ENCODE data around the gene SORL1. TPM values are rescaled to one million over a fixed set of nuclear protein-coding genes. Genes with fewer than 3 reads are reported as not detected.

The SORL1 gene
- total RNA-seq, 4 donors from 2014 or later, result 3.0 to 12.3 (median 8.1) TPM

GRCh38 chr11:121667836-121668235, 215.7 kb downstream of the SORL1 start:
- intact Hi-C loops (cut with DNase I), result no loop called here
- 84% methylated on average over 1 of the region's 1 CpG for WGBS
- TF ChIP-seq POLR2AphosphoS5 (IDR thresholded peaks at IDR 0.05) (no peak), CTCF (IDR thresholded peaks at IDR 0.05) (no peak), EP300 (IDR thresholded peaks at IDR 0.05) (no peak), POLR2A (IDR thresholded peaks at IDR 0.05; ENCODE audit: low read depth) (no peak)
- Histone ChIP-seq H3K4me1 (peaks cover 7 to 33% (median 31%) of the 10 kb centered on the region in 4 donors), H3K27ac (replicated peaks in 1 of 4) (no peak overlapping the region), H3K27me3 (no peaks in the 10 kb centered on the region), H3K9me3 (no peaks in the 10 kb centered on the region), H3K36me3 (no peaks in the 10 kb centered on the region), H3K4me3 (no peak overlapping the region)
- peak; percentile 24 for DNase-seq (ENCODE audit: extremely low spot score)

GRCh38 chr11:121669422-121669821, 217.3 kb downstream of the SORL1 start:
- H3K9me3 ChIP-seq, result no peaks in the 10 kb centered on the region
- H3K27me3 ChIP-seq, result no peaks in the 10 kb centered on the region
- peaks cover 16 to 46% (median 44%) of the 10 kb centered on the region in 4 donors for H3K4me1 ChIP-seq
- H3K27ac ChIP-seq (replicated peaks in 1 of 4), result peak overlapping the region in 2 of 4 donors; percentile 80 to 88
- no peak overlapping the region for H3K4me3 ChIP-seq
- DNase-seq (ENCODE audit: extremely low spot score), result peak; percentile 5
- 70% methylated on average over 4 of the region's 4 CpGs for WGBS
- TF ChIP-seq CTCF (IDR thresholded peaks at IDR 0.05) (no peak), POLR2A (IDR thresholded peaks at IDR 0.05; ENCODE audit: low read depth) (no peak), POLR2AphosphoS5 (IDR thresholded peaks at IDR 0.05) (no peak), EP300 (IDR thresholded peaks at IDR 0.05) (no peak)
- intact Hi-C loops (cut with DNase I), result no loop called here
- no peaks in the 10 kb centered on the region for H3K36me3 ChIP-seq

GRCh38 chr11:121670266-121670665, 218.2 kb downstream of the SORL1 start:
- Histone ChIP-seq H3K27me3 (no peaks in the 10 kb centered on the region), H3K36me3 (no peaks in the 10 kb centered on the region), H3K27ac (replicated peaks in 1 of 4) (peak overlapping the region; percentile 78 to 88 (median 82)), H3K4me3 (no peak overlapping the region), H3K4me1 (peaks cover 16 to 48% (median 44%) of the 10 kb centered on the region in 4 donors), H3K9me3 (no peaks in the 10 kb centered on the region)
- intact Hi-C loops (cut with DNase I), result no loop called here
- TF ChIP-seq POLR2AphosphoS5 (IDR thresholded peaks at IDR 0.05) (no peak), EP300 (IDR thresholded peaks at IDR 0.05) (no peak), POLR2A (IDR thresholded peaks at IDR 0.05; ENCODE audit: low read depth) (no peak), CTCF (IDR thresholded peaks at IDR 0.05) (no peak)
- WGBS, result 35% methylated on average over 3 of the region's 3 CpGs
- DNase-seq (ENCODE audit: extremely low spot score), result peak; percentile 86

- H3K36me3 ChIP-seq, result no peaks in the 10 kb centered on the region
- TF ChIP-seq POLR2A (IDR thresholded peaks at IDR 0.05; ENCODE audit: low read depth), result no peak
- no peak for TF ChIP-seq POLR2AphosphoS5 (IDR thresholded peaks at IDR 0.05)
- no peak for TF ChIP-seq EP300 (IDR thresholded peaks at IDR 0.05)
- TF ChIP-seq CTCF (IDR thresholded peaks at IDR 0.05), result no peak
- H3K27me3 ChIP-seq, result no peaks in the 10 kb centered on the region
- H3K4me1 ChIP-seq, result peaks cover 16 to 48% (median 44%) of the 10 kb centered on the region in 4 donors
- no peaks in the 10 kb centered on the region for H3K9me3 ChIP-seq
- intact Hi-C loops (cut with DNase I), result no loop called here
- 45% methylated on average over 2 of the region's 5 CpGs for WGBS
- peak; percentile 81 for DNase-seq (ENCODE audit: extremely low spot score)
- peak overlapping the region; percentile 78 to 88 (median 82) for H3K27ac ChIP-seq (replicated peaks in 1 of 4)
- H3K4me3 ChIP-seq, result peak overlapping the region; percentile 23 to 33 (median 27)
Observed at GRCh38 chr11:121670805-121671282, 218.7 kb downstream of the SORL1 start.
